Spleen (tissue), 11 donors: ENCODE data around the gene SSTR5. TPM values are rescaled to one million over a fixed set of nuclear protein-coding genes. Genes with fewer than 3 reads are reported as not detected.

Experiments used
- DNase-seq: peaks from one replicate; pipeline ENCODE4 v3.0.0-alpha.2; 2020
- H3K27ac ChIP-seq, 8 donors: fragments of 200-600 bp; sonication (generic) in 7 of 8; 1 replicate in 4 of 8; 2 replicates in 4 of 8; pipeline versions ENCODE4 v1.5.0 to v1.8.0; 2016 to 2021; ENCODE audit warnings: inconsistent platforms in 4 of 8, mild to moderate bottlenecking in 4 of 8, moderate library complexity in 1 of 8
- H3K27me3 ChIP-seq, 7 donors: fragments of 200-600 bp; sonication (generic) in 6 of 7; replicated peaks in 1 of 7; 1 replicate in 4 of 7; 2 replicates in 3 of 7; pipeline versions ENCODE4 v1.5.0 to v1.8.0; 2016 to 2021; ENCODE audit warnings: inconsistent platforms in 3 of 7, mild to moderate bottlenecking in 1 of 7
- H3K36me3 ChIP-seq, 6 donors: fragments of 200-600 bp; sonication (generic) in 5 of 6; 1 replicate in 4 of 6; 2 replicates in 2 of 6; pipeline versions ENCODE4 v1.5.0 to v1.8.0; 2016 to 2021; ENCODE audit warnings: inconsistent platforms in 2 of 6
- H3K4me1 ChIP-seq, 6 donors: fragments of 200-600 bp; sonication (generic) in 5 of 6; 1 replicate in 3 of 6; 2 replicates in 3 of 6; pipeline versions ENCODE4 v1.5.0 to v1.8.0; 2016 to 2021; ENCODE audit warnings: inconsistent platforms in 3 of 6
- H3K4me3 ChIP-seq, 8 donors: fragments of 200-600 bp; sonication (generic) in 7 of 8; 1 replicate in 4 of 8; 2 replicates in 4 of 8; pipeline versions ENCODE4 v1.5.0 to v1.8.0; 2016 to 2021; ENCODE audit warnings: inconsistent platforms in 4 of 8, mild to moderate bottlenecking in 4 of 8, moderate library complexity in 2 of 8
- H3K9me3 ChIP-seq, 8 donors: fragments of 200-600 bp; sonication (generic) in 7 of 8; 1 replicate in 4 of 8; 2 replicates in 4 of 8; pipeline versions ENCODE4 v1.5.0 to v1.8.0; 2016 to 2021; ENCODE audit warnings: inconsistent platforms in 4 of 8
- CTCF ChIP-seq, 11 experiments: fragments of 200-600 bp in 7 of 11; fragments of 450-650 bp in 4 of 11; sonication (generic) in 4 of 11; IDR thresholded peaks in 8 of 11; conservative IDR thresholded peaks in 3 of 11; 1 replicate in 7 of 11; 2 replicates in 4 of 11; pipeline versions ENCODE4 v1.4.0 to v1.8.0; 2016 to 2021; ENCODE audit warnings: antibody characterized with exemption in 11 of 11, inconsistent platforms in 4 of 11, mild to moderate bottlenecking in 1 of 11
- POLR2A ChIP-seq, 3 donors: fragments of 450-650 bp; IDR thresholded peaks; one replicate each; pipeline ENCODE4 v1.5.1; 2017; ENCODE audit warnings: antibody characterized with exemption in 3 of 3, mild to moderate bottlenecking in 1 of 3
- POLR2AphosphoS5 ChIP-seq, 3 donors: sonication (generic); formaldehyde crosslinking; IDR thresholded peaks; one replicate each; pipeline ENCODE4 v1.5.1; 2017; ENCODE audit warnings: antibody characterized with exemption in 3 of 3
- WGBS, 5 donors: extraction: QIAGEN DNeasy Blood & Tissue Kit in 3 of 5; methylation state at CpG; one replicate each; pipeline versions ENCODE4 v1.1.5 to v1.1.7; 2013 to 2018; 5-methylcytosine and 5-hydroxymethylcytosine counted together
- intact Hi-C: fragments of 100-400 bp; cut with DNase I; formaldehyde crosslinking; loops from one replicate; pipeline ENCODE4 v1.15.0; 2023; ENCODE audit warnings: low total_unique reads
- polyA plus RNA-seq, 3 donors: library from polyadenylated mRNA; stranded (reverse); fragments of 200-250 nt; gene quantifications; one replicate each; pipeline ENCODE4 v1.2.1, GENCODE V29; 2013
- total RNA-seq, 7 donors: library from RNA; depleted of rRNA in 3 of 7; stranded (reverse); fragments of >200 nt in 3 of 7; fragmentation: NEBNext Ultra II Directional in 4 of 7; extraction: Animal tissue kit (Norgen Biotek cat#: 25700) in 4 of 7; gene quantifications; one replicate each; pipeline versions ENCODE4 v1.1.0 to v1.2.1, GENCODE V29; 2016 to 2021
- donor health status: healthy with polysubstance abuse.
- donor health status: DM: no; HTN: no; CAD: no; lungs with moderate emphysema.
- donor health status: DM: no; HTN: no; CAD: no.
- donor health status: Bipolar disorder and iron deficiency.
- donor health status: healthy.
- donor health status: DM: no; HTN: no; CAD: no.
- donor health status: DM: yes; HTN: yes; CAD: no.

Gene SSTR5
- total and polyA plus RNA-seq, 10 donors = not detected

- no peak for TF ChIP-seq POLR2A (IDR thresholded peaks at IDR 0.05)
- TF ChIP-seq POLR2AphosphoS5 (IDR thresholded peaks at IDR 0.05) = no peak
- TF ChIP-seq CTCF (IDR thresholded peaks at IDR 0.05 in 8 of 11, conservative IDR thresholded peaks at IDR 0.05 in 3 of 11) = no peak
- no peak for DNase-seq
- Histone ChIP-seq H3K4me1 (peaks cover 0 to 15% (median 10%) of the 10 kb centered on the region in 6 donors), H3K4me3 (no peak overlapping the region), H3K27ac (no peak overlapping the region), H3K9me3 (no peaks in the 10 kb centered on the region), H3K27me3 (peaks cover 0 to 84% (median 20%) of the 10 kb centered on the region in 7 donors), H3K36me3 (no peaks in the 10 kb centered on the region)
- 43 to 75% (median 61%) methylated on average over 5 to 13 of the region's 13 CpGs for WGBS, 5 donors
- intact Hi-C loops = no loop called here
Observed at GRCh38 chr16:1094124-1094479, 21.6 kb downstream of the SSTR5 start.

- peaks cover 0 to 84% (median 18%) of the 10 kb centered on the region in 7 donors for H3K27me3 ChIP-seq
- DNase-seq = no peak
- no peaks in the 10 kb centered on the region for H3K36me3 ChIP-seq
- peaks cover 0 to 8% (median 4%) of the 10 kb centered on the region in 6 donors for H3K4me1 ChIP-seq
- no peak overlapping the region for H3K27ac ChIP-seq
- no peak for TF ChIP-seq POLR2A (IDR thresholded peaks at IDR 0.05)
- TF ChIP-seq CTCF (IDR thresholded peaks at IDR 0.05 in 8 of 11, conservative IDR thresholded peaks at IDR 0.05 in 3 of 11) = no peak
- TF ChIP-seq POLR2AphosphoS5 (IDR thresholded peaks at IDR 0.05) = no peak
- WGBS, 5 donors = 43 to 76% (median 65%) methylated on average over 11 to 29 of the region's 29 CpGs
- H3K4me3 ChIP-seq = no peak overlapping the region
- intact Hi-C loops = no loop called here
- no peaks in the 10 kb centered on the region for H3K9me3 ChIP-seq
Observed at GRCh38 chr16:1094601-1095449, 22.3 kb downstream of the SSTR5 start.

- DNase-seq = no peak
- WGBS, 5 donors = 30 to 89% (median 62%) methylated on average over 3 to 16 of the region's 16 CpGs
- no peak for TF ChIP-seq POLR2A (IDR thresholded peaks at IDR 0.05)
- no peak for TF ChIP-seq CTCF (IDR thresholded peaks at IDR 0.05 in 8 of 11, conservative IDR thresholded peaks at IDR 0.05 in 3 of 11)
- TF ChIP-seq POLR2AphosphoS5 (IDR thresholded peaks at IDR 0.05) = no peak
- peaks cover 0 to 84% (median 18%) of the 10 kb centered on the region in 7 donors for H3K27me3 ChIP-seq
- no peaks in the 10 kb centered on the region for H3K9me3 ChIP-seq
- peaks cover 0 to under 1% (median 0%) of the 10 kb centered on the region in 6 donors for H3K4me1 ChIP-seq
- intact Hi-C loops = no loop called here
- no peaks in the 10 kb centered on the region for H3K36me3 ChIP-seq
- H3K27ac ChIP-seq = no peak overlapping the region
- no peak overlapping the region for H3K4me3 ChIP-seq
Observed at GRCh38 chr16:1095450-1096168, 23.1 kb downstream of the SSTR5 start.
